Sigmoid colon (tissue), 7 donors: ENCODE data around the gene STK11. TPM values are rescaled to one million over a fixed set of nuclear protein-coding genes. Genes with fewer than 3 reads are reported as not detected.

Source experiments
- DNase-seq: peaks from one replicate; pipeline ENCODE4 v3.0.0-alpha.2; 2019
- H3K27ac ChIP-seq, 4 donors: fragments of 200-600 bp; sonication (generic); one replicate each; pipeline ENCODE4 v1.5.1; 2016 to 2019; ENCODE audit warnings: mild to moderate bottlenecking in 1 of 4
- H3K27me3 ChIP-seq, 3 donors: fragments of 200-600 bp; sonication (generic); one replicate each; pipeline ENCODE4 v1.5.1; 2019; ENCODE audit warnings: mild to moderate bottlenecking in 1 of 3
- H3K36me3 ChIP-seq, 4 donors: fragments of 200-600 bp; sonication (generic); one replicate each; pipeline ENCODE4 v1.5.1; 2016 to 2019
- H3K4me1 ChIP-seq, 4 donors: fragments of 200-600 bp; sonication (generic); one replicate each; pipeline ENCODE4 v1.5.1; 2017 to 2019
- H3K4me3 ChIP-seq, 4 donors: fragments of 200-600 bp; sonication (generic); one replicate each; pipeline ENCODE4 v1.5.1; 2017 to 2019; ENCODE audit warnings: mild to moderate bottlenecking in 2 of 4, moderate library complexity in 1 of 4
- H3K9me3 ChIP-seq, 4 donors: fragments of 200-600 bp in 3 of 4; sonication (generic) in 3 of 4; one replicate each; pipeline versions ENCODE4 v1.5.1 to v1.6.1; 2013 to 2019
- EP300 ChIP-seq, 4 donors: sonication (generic); formaldehyde crosslinking; IDR thresholded peaks; one replicate each; pipeline ENCODE4 v1.6.1; 2017; ENCODE audit warnings: antibody characterized with exemption in 4 of 4
- POLR2A ChIP-seq, 2 donors: fragments of 450-650 bp; IDR thresholded peaks; one replicate each; pipeline ENCODE4 v1.6.1; 2016; ENCODE audit warnings: antibody characterized with exemption in 2 of 2, mild to moderate bottlenecking in 2 of 2, moderate library complexity in 2 of 2
- POLR2AphosphoS5 ChIP-seq, 4 donors: sonication (generic); formaldehyde crosslinking; IDR thresholded peaks; one replicate each; pipeline ENCODE4 v1.6.1; 2017; ENCODE audit warnings: antibody characterized with exemption in 4 of 4
- WGBS, 2 donors: extraction: QIAGEN DNeasy Blood & Tissue Kit; methylation state at CpG; one replicate each; pipeline ENCODE4 v1.1.7; 2013; 5-methylcytosine and 5-hydroxymethylcytosine counted together
- intact Hi-C: fragments of 100-400 bp; cut with DNase I; formaldehyde crosslinking; loops from one replicate; pipeline ENCODE4 v1.15.1; 2023
- polyA plus RNA-seq, 3 donors: library from polyadenylated mRNA; stranded (reverse); fragments of 200-250 nt; gene quantifications; one replicate each; pipeline ENCODE4 v1.2.3, GENCODE V29; 2013
- total RNA-seq, 4 donors: library from RNA; depleted of rRNA; stranded (reverse); fragments of >200 nt; gene quantifications; one replicate each; pipeline ENCODE4 v1.1.0, GENCODE V29; 2016
- TF ChIP-seq, protein P1 (sequence below), 4 experiments: fragments of 450-650 bp in 3 of 4; fragments of 200-600 bp in 1 of 4; IDR thresholded peaks; one replicate each; pipeline ENCODE4 v1.5.1; 2016 to 2019; ENCODE audit warnings: antibody characterized with exemption in 4 of 4, mild to moderate bottlenecking in 3 of 4, moderate library complexity in 2 of 4
- donor health status: healthy with polysubstance abuse.
- donor health status: Bipolar disorder and iron deficiency.
- donor health status: healthy.

The STK11 gene
- total and polyA plus RNA-seq, 7 donors: 31.2 to 86.5 (median 41.8) TPM

DNA sequence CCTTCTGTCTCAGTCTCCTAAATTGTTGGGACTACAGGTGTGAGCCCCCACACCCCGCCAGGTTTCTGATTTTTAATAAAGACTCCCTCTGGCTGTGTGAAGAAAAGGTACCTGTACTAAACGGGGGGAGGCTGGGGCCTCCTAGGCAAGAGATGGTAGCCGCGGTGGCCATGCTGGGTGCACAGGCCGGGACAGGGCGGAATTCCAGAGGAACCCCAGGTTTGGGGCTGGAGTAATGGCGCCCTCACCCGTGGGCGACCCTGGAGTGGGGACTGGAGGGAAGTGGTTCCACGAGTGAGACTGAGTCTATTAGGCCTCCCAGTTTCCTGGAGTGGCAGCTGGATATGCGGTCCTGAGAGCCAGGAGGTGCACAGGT lies 33.8 kb downstream of the STK11 start:
- H3K4me1 ChIP-seq: peaks cover 0 to 65% (median 61%) of the 10 kb centered on the region in 4 donors
- WGBS, 2 donors: 54 to 83% methylated on average over 11 of the region's 11 CpGs
- H3K36me3 ChIP-seq: no peaks in the 10 kb centered on the region
- TF ChIP-seq EP300 (IDR thresholded peaks at IDR 0.05): no peak
- TF ChIP-seq, protein P1, sequence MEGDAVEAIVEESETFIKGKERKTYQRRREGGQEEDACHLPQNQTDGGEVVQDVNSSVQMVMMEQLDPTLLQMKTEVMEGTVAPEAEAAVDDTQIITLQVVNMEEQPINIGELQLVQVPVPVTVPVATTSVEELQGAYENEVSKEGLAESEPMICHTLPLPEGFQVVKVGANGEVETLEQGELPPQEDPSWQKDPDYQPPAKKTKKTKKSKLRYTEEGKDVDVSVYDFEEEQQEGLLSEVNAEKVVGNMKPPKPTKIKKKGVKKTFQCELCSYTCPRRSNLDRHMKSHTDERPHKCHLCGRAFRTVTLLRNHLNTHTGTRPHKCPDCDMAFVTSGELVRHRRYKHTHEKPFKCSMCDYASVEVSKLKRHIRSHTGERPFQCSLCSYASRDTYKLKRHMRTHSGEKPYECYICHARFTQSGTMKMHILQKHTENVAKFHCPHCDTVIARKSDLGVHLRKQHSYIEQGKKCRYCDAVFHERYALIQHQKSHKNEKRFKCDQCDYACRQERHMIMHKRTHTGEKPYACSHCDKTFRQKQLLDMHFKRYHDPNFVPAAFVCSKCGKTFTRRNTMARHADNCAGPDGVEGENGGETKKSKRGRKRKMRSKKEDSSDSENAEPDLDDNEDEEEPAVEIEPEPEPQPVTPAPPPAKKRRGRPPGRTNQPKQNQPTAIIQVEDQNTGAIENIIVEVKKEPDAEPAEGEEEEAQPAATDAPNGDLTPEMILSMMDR (IDR thresholded peaks at IDR 0.05): no peak
- no peak for TF ChIP-seq POLR2AphosphoS5 (IDR thresholded peaks at IDR 0.05)
- TF ChIP-seq POLR2A (IDR thresholded peaks at IDR 0.05): no peak
- DNase-seq: no peak
- peak overlapping the region; percentile 93 to 100 (median 98) for H3K27ac ChIP-seq
- peak overlapping the region in 1 of 4 donors; percentile 45 for H3K4me3 ChIP-seq
- H3K9me3 ChIP-seq: no peaks in the 10 kb centered on the region
- intact Hi-C loops: no loop called here
- peaks cover 6 to 19% (median 7%) of the 10 kb centered on the region in 3 donors for H3K27me3 ChIP-seq

DNA sequence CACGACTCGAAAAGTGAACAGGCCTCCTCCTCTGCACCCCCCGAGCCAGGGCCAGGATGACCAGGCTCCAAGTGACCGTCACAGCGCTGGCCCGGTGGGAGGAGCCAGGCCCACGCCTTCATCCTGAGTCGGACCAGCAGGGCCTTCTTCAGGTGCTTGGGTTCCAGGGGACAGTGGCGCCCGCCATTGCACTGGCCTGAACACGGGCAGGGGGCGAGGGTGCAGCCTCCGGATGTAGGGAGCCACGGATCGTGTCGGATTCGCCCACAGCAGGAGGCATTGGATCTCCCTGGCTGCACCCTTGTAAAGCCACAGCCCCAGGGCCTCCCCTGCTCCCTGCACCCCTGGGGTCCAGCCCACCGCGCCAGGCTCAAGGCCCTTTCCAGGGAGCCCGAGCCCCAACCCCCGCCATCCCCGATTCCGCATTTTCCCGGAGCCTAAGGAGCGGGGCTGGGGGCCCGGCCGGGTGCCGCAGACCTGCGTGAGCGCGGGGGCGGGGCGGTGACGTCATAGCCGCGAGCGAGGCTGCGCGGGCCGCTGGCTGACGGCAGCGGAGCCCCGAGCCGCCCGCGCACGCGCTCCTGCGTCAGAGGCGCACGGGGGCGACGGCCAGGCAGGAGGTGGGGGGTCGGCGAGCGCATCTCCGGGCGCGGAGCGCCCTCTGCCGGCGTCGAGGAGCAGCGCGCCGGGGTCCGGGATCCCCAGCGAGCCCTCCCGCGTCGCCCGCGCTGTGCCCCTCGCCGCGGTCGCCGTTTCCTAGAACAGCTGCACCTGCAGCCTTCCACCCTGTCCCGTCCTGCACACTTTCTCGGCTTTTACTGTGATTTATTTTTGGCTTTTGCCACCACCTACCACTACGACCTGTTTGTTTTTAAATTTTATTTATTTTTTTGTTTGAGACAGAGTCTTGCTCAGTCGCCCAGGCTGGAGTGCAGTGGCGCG lies 34.5 kb downstream of the STK11 start:
- whole genome bisulfite sequencing, 2 donors: 5 to 12% methylated on average over 84 of the region's 84 CpGs
- peak; percentile 53 to 78 (median 68) for TF ChIP-seq POLR2AphosphoS5 (IDR thresholded peaks at IDR 0.05)
- TF ChIP-seq POLR2A (IDR thresholded peaks at IDR 0.05): no peak
- peak in 2 of 4 donors; percentile 18 to 61 for TF ChIP-seq EP300 (IDR thresholded peaks at IDR 0.05)
- TF ChIP-seq, protein P1 (IDR thresholded peaks at IDR 0.05): peak; percentile 38 to 92 (median 77)
- peak overlapping the region in 3 of 4 donors; percentile 28 to 45 (median 42) for H3K4me3 ChIP-seq
- H3K27ac ChIP-seq: peak overlapping the region; percentile 93 to 100 (median 98)
- H3K36me3 ChIP-seq: no peaks in the 10 kb centered on the region
- intact Hi-C loops: loop anchor here (1.0 to 5.0 kb wide), 5 partner anchors 68 to 315 kb away; partner anchors contain the start of genes RNU6-2, SBNO2 and TMEM259
- peaks cover 0 to 72% (median 68%) of the 10 kb centered on the region in 4 donors for H3K4me1 ChIP-seq
- peak; percentile 96 for DNase-seq
- H3K27me3 ChIP-seq: peaks cover 6 to 19% (median 7%) of the 10 kb centered on the region in 3 donors
- no peaks in the 10 kb centered on the region for H3K9me3 ChIP-seq

DNA sequence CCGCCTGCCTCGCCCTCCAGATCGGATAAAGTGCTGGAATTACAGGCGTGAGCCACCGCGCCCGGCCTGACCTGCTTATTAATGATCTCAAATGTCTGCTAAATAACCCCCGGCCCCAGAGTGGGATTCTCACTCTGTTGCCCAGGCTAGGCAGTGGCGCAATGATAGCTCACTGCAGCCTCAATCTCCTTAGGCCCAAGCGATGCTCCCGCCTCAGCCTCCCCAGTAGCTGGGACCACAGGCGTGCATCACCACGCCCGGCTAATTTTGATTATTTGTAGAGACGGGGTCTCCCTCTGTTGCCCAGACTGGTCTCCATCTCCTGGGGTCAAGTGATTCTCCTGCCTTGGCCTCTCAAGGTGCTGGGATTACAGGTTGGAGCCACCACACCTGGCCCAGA lies 35.3 kb downstream of the STK11 start:
- intact Hi-C loops: loop anchor here (1.0 to 5.0 kb wide), 5 partner anchors 69 to 316 kb away; partner anchors contain the start of genes RNU6-2, SBNO2 and TMEM259
- 26 to 56% methylated on average over 15 of the region's 15 CpGs for WGBS, 2 donors
- H3K27me3 ChIP-seq: peaks cover 6 to 14% (median 7%) of the 10 kb centered on the region in 3 donors
- peak; percentile 75 for DNase-seq
- H3K4me3 ChIP-seq: peak overlapping the region in 3 of 4 donors; percentile 70 to 85 (median 79)
- H3K36me3 ChIP-seq: no peaks in the 10 kb centered on the region
- peak overlapping the region; percentile 93 to 100 (median 98) for H3K27ac ChIP-seq
- no peak for TF ChIP-seq POLR2AphosphoS5 (IDR thresholded peaks at IDR 0.05)
- TF ChIP-seq, protein P1 (IDR thresholded peaks at IDR 0.05): no peak
- TF ChIP-seq EP300 (IDR thresholded peaks at IDR 0.05): no peak
- TF ChIP-seq POLR2A (IDR thresholded peaks at IDR 0.05): no peak
- H3K9me3 ChIP-seq: no peaks in the 10 kb centered on the region
- peaks cover 0 to 80% (median 77%) of the 10 kb centered on the region in 4 donors for H3K4me1 ChIP-seq

DNA sequence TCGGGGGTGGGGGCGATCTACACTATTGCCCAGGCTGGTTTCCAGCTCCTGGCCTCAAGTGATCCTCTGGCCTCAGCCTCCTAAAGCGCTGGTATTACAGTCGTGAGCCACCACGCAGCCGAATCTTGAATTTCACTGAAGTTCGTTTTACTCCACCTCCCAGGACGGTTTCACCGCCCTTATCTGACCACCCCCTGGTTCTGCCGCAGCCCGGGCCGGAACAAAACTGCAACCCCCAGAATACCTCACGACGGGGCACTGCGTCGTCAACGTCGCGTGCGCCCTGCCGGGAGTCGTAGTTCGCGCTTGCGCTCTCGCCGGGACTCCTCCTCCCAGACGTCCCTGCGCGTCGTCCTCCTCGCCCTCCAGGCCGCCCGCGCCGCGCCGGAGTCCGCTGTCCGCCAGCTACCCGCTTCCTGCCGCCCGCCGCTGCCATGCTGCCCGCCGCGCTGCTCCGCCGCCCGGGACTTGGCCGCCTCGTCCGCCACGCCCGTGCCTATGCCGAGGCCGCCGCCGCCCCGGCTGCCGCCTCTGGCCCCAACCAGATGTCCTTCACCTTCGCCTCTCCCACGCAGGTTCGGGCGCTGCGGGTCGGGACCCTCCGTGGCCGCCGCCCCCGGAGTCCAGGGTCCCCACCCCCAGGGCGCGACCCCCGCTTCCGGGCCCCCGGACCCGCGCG lies 36.0 kb downstream of the STK11 start, which contains the start of gene ATP5F1D:
Gene ATP5F1D, plus strand, starts transcription at position 335 of the 679 bp plus-strand sequence. Its CDS starts 100 bp downstream, at position 435.
- intact Hi-C loops: loop anchor here (2.0 to 5.0 kb wide), 4 partner anchors 69 to 317 kb away; partner anchors contain the start of genes RNU6-2, SBNO2 and TMEM259
- Histone ChIP-seq H3K9me3 (no peaks in the 10 kb centered on the region), H3K27ac (peak within 1 kb of the TSS; percentile 93 to 100 (median 98)), H3K36me3 (no peaks in the 10 kb centered on the region), H3K27me3 (peaks cover 6 to 8% (median 7%) of the 10 kb centered on the region in 3 donors), H3K4me1 (peaks cover 0 to 80% (median 77%) of the 10 kb centered on the region in 4 donors), H3K4me3 (peak within 1 kb of the TSS; percentile 70 to 85 (median 79))
- 1% methylated on average over 79 of the region's 79 CpGs for WGBS, 2 donors
- TF ChIP-seq, protein P1 (IDR thresholded peaks at IDR 0.05): no peak
- TF ChIP-seq POLR2A (IDR thresholded peaks at IDR 0.05): peak in 1 of 2 donors; percentile 33
- peak in 1 of 4 donors; percentile 83 for TF ChIP-seq EP300 (IDR thresholded peaks at IDR 0.05)
- TF ChIP-seq POLR2AphosphoS5 (IDR thresholded peaks at IDR 0.05): peak; percentile 93 to 95 (median 94)
- DNase-seq: peak; percentile 98
